HepG2 (cell line): ENCODE data around the gene CACNA1H. TPM values are rescaled to one million over a fixed set of nuclear protein-coding genes. Genes with fewer than 3 reads are reported as not detected.

Experiments used
- ATAC-seq: fragments of 200-7000 bp; cut with Tn5 transposase; 3 replicates; pipeline ENCODE4 v1.9.1; 2020; ENCODE audit warnings: mild to moderate bottlenecking, moderate library complexity
- BruUV-seq: library from RNA; stranded (reverse); fragments of 400-500 nt; replicated peaks from 2 replicates; lab custom pipeline; 2021; lab: Mats Ljungman, UMichigan
- CTCF ChIA-PET: fragments of 300-600 bp; formaldehyde crosslinking; extraction: SDS; loops from one replicate; lab custom pipeline; 2021; ENCODE audit warnings: low total read pairs, inconsistent platforms, low intra/inter-chr PET ratio; lab: Yijun Ruan, JAX
- POLR2A ChIA-PET: fragments of 350-600 bp; sonication (Branson Sonifier 250); formaldehyde crosslinking; loops from one replicate; lab custom pipeline; 2020; ENCODE audit warnings: antibody characterized with exemption, inconsistent platforms; lab: Yijun Ruan, JAX
- DNase-seq: peaks from one replicate; pipeline ENCODE4 v3.0.0-alpha.2; 2015; ENCODE audit warnings: low spot score
- FAIRE-seq: peaks from 3 replicates; lab custom pipeline; 2011; peaks lifted over from hg19 to GRCh38; lab: Jason Lieb, UNC
- H2AFZ ChIP-seq: one replicate; pipeline ENCODE4 v1.6.1; 2011; ENCODE audit warnings: low read length, inconsistent platforms
- H3K27ac ChIP-seq: fragments of 300-600 bp; 3 replicates; pipeline ENCODE4 v1.8.0; 2011; ENCODE audit warnings: mixed run types, mild to moderate bottlenecking, mixed read lengths, low read length, inconsistent platforms; ENCODE audit not compliant: insufficient read depth; ENCODE audit errors: extremely low read length
- H3K27me3 ChIP-seq, 2 experiments: fragments of 200-600 bp in 1 of 2; 2 replicates in 1 of 2; 3 replicates in 1 of 2; pipeline versions ENCODE4 v1.6.0 to v1.8.0; 2011; ENCODE audit warnings: low read length in 2 of 2, mild to moderate bottlenecking in 2 of 2, moderate library complexity in 2 of 2, inconsistent platforms in 1 of 2; ENCODE audit not compliant: insufficient read depth in 2 of 2, control insufficient read depth in 1 of 2
- H3K36me3 ChIP-seq, 2 experiments: fragments of 200-600 bp in 1 of 2; replicated peaks in 1 of 2; 2 replicates in 1 of 2; 3 replicates in 1 of 2; pipeline versions ENCODE4 v1.5.1 to v1.8.0; 2011; ENCODE audit warnings: low read length in 2 of 2, inconsistent platforms in 1 of 2; ENCODE audit not compliant: insufficient read depth in 2 of 2, control insufficient read depth in 1 of 2
- H3K4me1 ChIP-seq: 2 replicates; pipeline ENCODE4 v1.5.1; 2012; ENCODE audit warnings: low read length, inconsistent platforms; ENCODE audit not compliant: insufficient read depth
- H3K4me2 ChIP-seq: 2 replicates; pipeline ENCODE4 v1.6.0; 2011; ENCODE audit warnings: low read depth, low read length, inconsistent platforms
- H3K4me3 ChIP-seq, 3 experiments: fragments of 200-600 bp in 1 of 3; sonication (generic), shearing (Covaris generic) in 1 of 3; replicated peaks in 1 of 3; 2 replicates each; pipeline ENCODE4 v1.5.1; 2011 to 2016; ENCODE audit warnings: low read length in 3 of 3, inconsistent platforms in 2 of 3, low read depth in 2 of 3, mild to moderate bottlenecking in 2 of 3, control low read depth in 1 of 3, mixed read lengths in 1 of 3; ENCODE audit not compliant: insufficient read depth in 1 of 3
- H3K79me2 ChIP-seq: one replicate; pipeline ENCODE4 v1.6.1; 2011; ENCODE audit warnings: low read length, inconsistent platforms; ENCODE audit not compliant: insufficient read depth
- H3K9ac ChIP-seq: 2 replicates; pipeline ENCODE4 v1.6.0; 2011; ENCODE audit warnings: mild to moderate bottlenecking, low read depth, low read length, inconsistent platforms; ENCODE audit not compliant: insufficient read depth
- H3K9me3 ChIP-seq: 2 replicates; pipeline ENCODE4 v1.5.1; 2012; ENCODE audit warnings: mild to moderate bottlenecking, low read length
- H4K20me1 ChIP-seq: 2 replicates; pipeline ENCODE4 v1.6.0; 2011; ENCODE audit warnings: inconsistent platforms, mild to moderate bottlenecking, low read length, moderate library complexity; ENCODE audit not compliant: insufficient read depth
- RFX5 ChIP-seq: IDR thresholded peaks from 2 replicates; pipeline ENCODE4 v1.6.1; 2011; ENCODE audit warnings: low read depth, low read length, improper control_type of control experiment
- RXRA ChIP-seq: sonication (generic); formaldehyde crosslinking; IDR thresholded peaks from 2 replicates; pipeline ENCODE4 v1.5.1; 2020; ENCODE audit warnings: missing genetic modification reagents
- WGBS: methylation state at CpG from one replicate; pipeline ENCODE4 v1.1.6; 2017; ENCODE audit warnings: low lambda C conversion rate; 5-methylcytosine and 5-hydroxymethylcytosine counted together
- in situ Hi-C: cut with HindIII; loops from 2 replicates; pipeline ENCODE4 v1.10.0; 2017; ENCODE audit warnings: low pct_unique_long_range_greater_than_20kb; ENCODE audit not compliant: extremely low pct_ligation_motif_present
- intact Hi-C: fragments of 100-400 bp; cut with micrococcal nuclease; formaldehyde crosslinking; loops from one replicate; pipeline ENCODE4 v1.10.0; 2022; ENCODE audit not compliant: unreplicated experiment
- polyA plus RNA-seq, 8 experiments: library from polyadenylated mRNA; depleted of rRNA in 3 of 8; stranded (reverse) in 7 of 8; unstranded in 1 of 8; fragments of >200 nt; fragmentation: Illumina TruSeq in 4 of 8; extraction: Trizol in 4 of 8; gene quantifications; 2 replicates each; pipeline versions ENCODE4 v1.2.1 to v1.2.3, GENCODE V29; 2011 to 2016; ENCODE audit warnings: low read depth in 4 of 8, missing spikeins in 1 of 8, mixed read lengths in 1 of 8; ENCODE audit not compliant: insufficient read depth in 1 of 8
- total RNA-seq, 5 experiments: library from RNA; depleted of rRNA; stranded (reverse); fragments of >200 nt; fragmentation: Illumina TruSeq; extraction: Trizol; gene quantifications; 2 replicates each; pipeline ENCODE4 v1.2.3, GENCODE V29; 2016; ENCODE audit warnings: low read depth in 1 of 5
- TF ChIP-seq, protein P1 (sequence below): sonication (generic); formaldehyde crosslinking; conservative IDR thresholded peaks from 2 replicates; pipeline ENCODE4 v1.8.0; 2022; ENCODE audit warnings: missing genetic modification reagents
- TF ChIP-seq, protein P2 (sequence below): fragments of 450-650 bp; IDR thresholded peaks from 2 replicates; pipeline ENCODE4 v1.6.1; 2016

CACNA1H gene
- total and polyA plus RNA-seq, 2 of the 13 experiments (the other 11 are each of a cell fraction or from before 2014, with no cell fraction given), result 0.40 to 1.8 TPM

DNA sequence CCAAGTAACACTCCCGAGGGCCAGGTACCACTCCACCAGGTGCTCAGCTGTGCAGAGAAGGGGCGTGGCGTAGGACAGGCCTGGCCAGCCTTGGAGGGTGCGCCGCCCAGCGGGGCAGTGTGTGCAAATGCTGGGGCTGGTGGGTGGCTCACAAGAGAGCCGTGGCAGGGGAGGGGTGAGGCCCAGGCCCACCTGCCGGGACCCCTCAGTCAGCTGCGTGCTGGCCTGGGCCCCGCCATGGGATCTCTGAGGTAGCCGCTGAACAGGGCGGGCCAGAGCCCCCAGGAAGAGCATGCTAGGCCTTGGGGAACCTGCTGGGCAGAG, 63.4 kb downstream of the CACNA1H start (continued):
- TF ChIP-seq, protein P1, sequence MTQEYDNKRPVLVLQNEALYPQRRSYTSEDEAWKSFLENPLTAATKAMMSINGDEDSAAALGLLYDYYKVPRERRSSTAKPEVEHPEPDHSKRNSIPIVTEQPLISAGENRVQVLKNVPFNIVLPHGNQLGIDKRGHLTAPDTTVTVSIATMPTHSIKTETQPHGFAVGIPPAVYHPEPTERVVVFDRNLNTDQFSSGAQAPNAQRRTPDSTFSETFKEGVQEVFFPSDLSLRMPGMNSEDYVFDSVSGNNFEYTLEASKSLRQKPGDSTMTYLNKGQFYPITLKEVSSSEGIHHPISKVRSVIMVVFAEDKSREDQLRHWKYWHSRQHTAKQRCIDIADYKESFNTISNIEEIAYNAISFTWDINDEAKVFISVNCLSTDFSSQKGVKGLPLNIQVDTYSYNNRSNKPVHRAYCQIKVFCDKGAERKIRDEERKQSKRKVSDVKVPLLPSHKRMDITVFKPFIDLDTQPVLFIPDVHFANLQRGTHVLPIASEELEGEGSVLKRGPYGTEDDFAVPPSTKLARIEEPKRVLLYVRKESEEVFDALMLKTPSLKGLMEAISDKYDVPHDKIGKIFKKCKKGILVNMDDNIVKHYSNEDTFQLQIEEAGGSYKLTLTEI (CRISPR knock-in tag), result no peak
- TF ChIP-seq RFX5, result no peak
- TF ChIP-seq, all 625 proteins: peak for 0

DNA sequence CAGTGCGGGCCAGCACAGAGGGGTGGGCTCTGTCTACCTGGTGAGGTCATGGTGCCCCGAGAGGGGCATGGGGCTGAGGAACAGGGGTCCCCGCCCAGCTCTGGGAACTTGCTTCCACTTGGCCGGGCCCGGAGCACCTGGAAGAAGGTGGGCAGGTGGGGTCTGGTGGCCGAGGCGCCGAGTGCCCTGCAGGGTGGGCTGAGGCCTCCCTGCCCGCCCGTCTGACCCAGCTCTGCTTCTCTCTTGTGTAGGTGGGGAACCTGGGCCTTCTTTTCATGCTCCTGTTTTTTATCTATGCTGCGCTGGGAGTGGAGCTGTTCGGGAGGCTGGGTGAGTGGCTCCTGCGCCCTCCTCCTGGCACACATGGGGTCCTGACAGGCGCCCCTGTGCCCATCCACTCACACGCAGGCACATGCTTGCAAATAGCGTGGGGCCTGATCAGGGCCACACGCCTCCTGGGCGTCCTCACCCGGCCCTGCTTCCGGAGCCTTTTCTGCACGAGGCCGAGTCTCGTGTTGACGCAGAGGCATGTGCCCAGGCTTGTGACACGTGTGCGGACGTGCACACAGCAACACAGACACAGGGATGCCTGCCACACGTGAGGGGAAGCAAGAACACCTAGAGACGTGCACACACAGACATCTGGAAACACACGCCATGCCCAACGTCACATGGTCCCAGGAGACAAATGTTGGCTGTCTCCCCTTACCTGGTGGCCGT, 63.9 kb downstream of the CACNA1H start:
- DNase-seq (no peak), FAIRE-seq (no peak), ATAC-seq (no peak)
- Histone ChIP-seq H3K4me3 (no peak overlapping the region), H3K27ac (no peak overlapping the region), H4K20me1 (no peaks in the 10 kb centered on the region), H3K9me3 (no peaks in the 10 kb centered on the region), H2AFZ (no peak overlapping the region), H3K4me1 (no peaks in the 10 kb centered on the region), H3K79me2 (no peaks in the 10 kb centered on the region), H3K27me3 (peaks cover 0 to 5% of the 10 kb centered on the region in 2 experiments; a peak in 1 of 5 replicates), H3K4me2 (no peak overlapping the region), H3K36me3 (no peaks in the 10 kb centered on the region; a peak in 1 of 5 replicates), H3K9ac (no peak overlapping the region)
- intact Hi-C loops, result no loop called here
- WGBS, result 69% methylated on average over 7 of the region's 32 CpGs
- TF ChIP-seq, protein P2, sequence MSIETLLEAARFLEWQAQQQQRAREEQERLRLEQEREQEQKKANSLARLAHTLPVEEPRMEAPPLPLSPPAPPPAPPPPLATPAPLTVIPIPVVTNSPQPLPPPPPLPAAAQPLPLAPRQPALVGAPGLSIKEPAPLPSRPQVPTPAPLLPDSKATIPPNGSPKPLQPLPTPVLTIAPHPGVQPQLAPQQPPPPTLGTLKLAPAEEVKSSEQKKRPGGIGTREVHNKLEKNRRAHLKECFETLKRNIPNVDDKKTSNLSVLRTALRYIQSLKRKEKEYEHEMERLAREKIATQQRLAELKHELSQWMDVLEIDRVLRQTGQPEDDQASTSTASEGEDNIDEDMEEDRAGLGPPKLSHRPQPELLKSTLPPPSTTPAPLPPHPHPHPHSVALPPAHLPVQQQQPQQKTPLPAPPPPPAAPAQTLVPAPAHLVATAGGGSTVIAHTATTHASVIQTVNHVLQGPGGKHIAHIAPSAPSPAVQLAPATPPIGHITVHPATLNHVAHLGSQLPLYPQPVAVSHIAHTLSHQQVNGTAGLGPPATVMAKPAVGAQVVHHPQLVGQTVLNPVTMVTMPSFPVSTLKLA, result peak; percentile 76
- TF ChIP-seq RXRA (CRISPR knock-in tag), result no peak
- ChIA-PET CTCF (no interaction called here), POLR2A (no interaction called here)
- no TSS peak for BruUV-seq
- in situ Hi-C loops, result loop anchor here (25.0 kb wide), 1 partner anchor 405 kb away; the partner anchor contains the start of gene GNG13
